Hepatocyte (in vitro differentiated cells): Measurements from ENCODE around the gene LAMC2. TPM values are rescaled to one million over a fixed set of nuclear protein-coding genes. Genes with fewer than 3 reads are reported as not detected.
A peak's percentile ranks its signal among the peaks of the same experiment; 100 is the strongest.

Source experiments
- DNase-seq: peaks from one replicate; pipeline ENCODE4 v3.0.0-alpha.2; 2016; ENCODE audit warnings: low spot score
- H2AFZ ChIP-seq: fragments of 200-600 bp; sonication (generic); 2 replicates; pipeline ENCODE4 v1.6.0; 2016; ENCODE audit warnings: antibody characterized with exemption, mild to moderate bottlenecking
- H3K27ac ChIP-seq: fragments of 200-600 bp; sonication (generic); 2 replicates; pipeline ENCODE4 v1.5.1; 2016; ENCODE audit warnings: mild to moderate bottlenecking
- H3K27me3 ChIP-seq: fragments of 200-600 bp; sonication (generic); 2 replicates; pipeline ENCODE4 v1.6.1; 2016
- H3K36me3 ChIP-seq: fragments of 200-600 bp; sonication (generic); replicated peaks from 2 replicates; pipeline ENCODE4 v1.5.1; 2016; ENCODE audit warnings: low read depth; ENCODE audit not compliant: insufficient read depth
- H3K4me1 ChIP-seq: fragments of 200-600 bp; sonication (generic); 2 replicates; pipeline ENCODE4 v1.5.1; 2016; ENCODE audit warnings: mild to moderate bottlenecking, moderate library complexity; ENCODE audit not compliant: insufficient read depth
- H3K4me2 ChIP-seq: fragments of 200-600 bp; sonication (generic); 2 replicates; pipeline ENCODE4 v1.6.0; 2016
- H3K4me3 ChIP-seq: fragments of 200-600 bp; sonication (generic); 2 replicates; pipeline ENCODE4 v1.5.1; 2016; ENCODE audit warnings: mild to moderate bottlenecking
- H3K79me2 ChIP-seq: fragments of 200-600 bp; sonication (generic); 2 replicates; pipeline ENCODE4 v1.6.0; 2017; ENCODE audit warnings: mild to moderate bottlenecking
- H3K9me2 ChIP-seq: fragments of 200-600 bp; sonication (generic); replicated peaks from 2 replicates; pipeline ENCODE4 v1.6.0; 2017; ENCODE audit warnings: mild to moderate bottlenecking; ENCODE audit not compliant: insufficient read depth
- H3K9me3 ChIP-seq: fragments of 200-600 bp; sonication (generic); 2 replicates; pipeline ENCODE4 v1.5.1; 2016; ENCODE audit warnings: low read depth, mild to moderate bottlenecking
- H4K20me1 ChIP-seq: fragments of 200-600 bp; sonication (generic); 2 replicates; pipeline ENCODE4 v1.6.0; 2016; ENCODE audit warnings: mild to moderate bottlenecking; ENCODE audit not compliant: insufficient read depth, poor library complexity, severe bottlenecking
- CTCF ChIP-seq: fragments of 200-600 bp; sonication (generic); IDR thresholded peaks from 2 replicates; pipeline ENCODE4 v1.5.1; 2016; ENCODE audit warnings: antibody characterized with exemption, mild to moderate bottlenecking; ENCODE audit not compliant: poor library complexity
- EZH2 ChIP-seq: fragments of 200-600 bp; sonication (generic); IDR thresholded peaks from 2 replicates; pipeline ENCODE4 v1.6.1; 2016; ENCODE audit warnings: antibody characterized with exemption, mild to moderate bottlenecking, borderline replicate concordance
- EZH2phosphoT487 ChIP-seq: fragments of 200-600 bp; sonication (generic); IDR thresholded peaks from one replicate; pipeline ENCODE4 v1.6.1; 2018; ENCODE audit warnings: antibody characterized with exemption, mild to moderate bottlenecking, low read depth, moderate library complexity; ENCODE audit not compliant: unreplicated experiment, severe bottlenecking
- WGBS: methylation state at CpG from one replicate; pipeline ENCODE4 v1.1.6; 2016; ENCODE audit warnings: low lambda C conversion rate; ENCODE audit errors: missing lambda C conversion rate; 5-methylcytosine and 5-hydroxymethylcytosine counted together
- polyA plus RNA-seq: library from polyadenylated mRNA; unstranded; fragments of >200 nt; fragmentation: Nextera tagmentation; extraction: Ambion mirVana; gene quantifications from 2 replicates; pipeline ENCODE4 v1.2.1, GENCODE V29; 2016
- total RNA-seq: library from RNA; depleted of rRNA; stranded (reverse); fragments of >200 nt; gene quantifications from 2 replicates; pipeline ENCODE4 v1.2.3, GENCODE V29; 2014

Gene LAMC2
- total and polyA plus RNA-seq, 2 experiments from 2014 or later = 45.3 to 76.3 TPM

- H3K27ac ChIP-seq = peak overlapping the region; percentile 23
- no peak overlapping the region for H3K4me2 ChIP-seq
- WGBS = 53% methylated on average over 5 of the region's 5 CpGs
- no peaks in the 10 kb centered on the region for H4K20me1 ChIP-seq
- no peak overlapping the region for H2AFZ ChIP-seq
- no peak overlapping the region for H3K4me3 ChIP-seq
- H3K9me3 ChIP-seq = no peaks in the 10 kb centered on the region
- no peaks in the 10 kb centered on the region for H3K27me3 ChIP-seq
- no peaks in the 10 kb centered on the region for H3K9me2 ChIP-seq
- no peaks in the 10 kb centered on the region for H3K79me2 ChIP-seq
- no peaks in the 10 kb centered on the region for H3K36me3 ChIP-seq
- TF ChIP-seq CTCF (no peak), EZH2phosphoT487 (no peak), EZH2 (no peak)
- peak; percentile 59 for DNase-seq
- H3K4me1 ChIP-seq = peaks cover 4% of the 10 kb centered on the region
These were observed 101.2 kb downstream of the LAMC2 start for GRCh38 chr1:183287191-183287675.

- Histone ChIP-seq H3K27ac (no peak overlapping the region), H3K4me1 (peaks cover 4% of the 10 kb centered on the region), H3K9me3 (no peaks in the 10 kb centered on the region), H3K79me2 (no peaks in the 10 kb centered on the region), H3K4me3 (no peak overlapping the region), H3K36me3 (no peaks in the 10 kb centered on the region), H3K9me2 (no peaks in the 10 kb centered on the region), H3K27me3 (no peaks in the 10 kb centered on the region), H4K20me1 (no peaks in the 10 kb centered on the region), H3K4me2 (no peak overlapping the region), H2AFZ (no peak overlapping the region)
- 97% methylated on average over 2 of the region's 2 CpGs for WGBS
- no peak for DNase-seq
- TF ChIP-seq CTCF (no peak), EZH2phosphoT487 (no peak), EZH2 (no peak)
These were observed 102.5 kb downstream of the LAMC2 start for GRCh38 chr1:183288583-183288982.

GRCh38 chr1:183289051-183289496 lies 103.0 kb downstream of the LAMC2 start:
- Histone ChIP-seq H3K79me2 (no peaks in the 10 kb centered on the region), H4K20me1 (no peaks in the 10 kb centered on the region), H3K9me2 (no peaks in the 10 kb centered on the region), H3K4me1 (peaks cover 4% of the 10 kb centered on the region), H3K36me3 (no peaks in the 10 kb centered on the region), H3K27ac (no peak overlapping the region), H3K27me3 (no peaks in the 10 kb centered on the region), H3K9me3 (no peaks in the 10 kb centered on the region), H3K4me2 (no peak overlapping the region), H3K4me3 (no peak overlapping the region), H2AFZ (no peak overlapping the region)
- WGBS = 97% methylated on average over 9 of the region's 9 CpGs
- no peak for DNase-seq
- no peak for TF ChIP-seq EZH2phosphoT487
- no peak for TF ChIP-seq EZH2
- no peak for TF ChIP-seq CTCF
